Breast epithelium (tissue), 4 donors: ENCODE results near the gene TNFRSF11A. TPM values are rescaled to one million over a fixed set of nuclear protein-coding genes. Genes with fewer than 3 reads are reported as not detected.

ENCODE experiments used
- DNase-seq, 2 donors: peaks; one replicate each; pipeline ENCODE4 v3.0.0-alpha.2; 2019; ENCODE audit warnings: low spot score in 2 of 2
- H3K27ac ChIP-seq, 2 donors: fragments of 200-600 bp; sonication (generic) in 1 of 2; one replicate each; pipeline ENCODE4 v1.5.1; 2016 to 2019; ENCODE audit warnings: mild to moderate bottlenecking in 1 of 2
- H3K27me3 ChIP-seq, 2 donors: fragments of 200-600 bp; sonication (generic) in 1 of 2; one replicate each; pipeline versions ENCODE4 v1.5.1 to v1.6.0; 2017 to 2019; ENCODE audit warnings: control low read depth in 1 of 2, mild to moderate bottlenecking in 1 of 2
- H3K36me3 ChIP-seq: fragments of 200-600 bp; one replicate; pipeline ENCODE4 v1.5.1; 2019
- H3K4me1 ChIP-seq, 2 donors: fragments of 200-600 bp; sonication (generic); one replicate each; pipeline ENCODE4 v1.5.1; 2016 to 2019; ENCODE audit warnings: control low read depth in 1 of 2
- H3K4me3 ChIP-seq, 3 donors: fragments of 200-600 bp; sonication (generic); 1 replicate in 2 of 3; 2 replicates in 1 of 3; pipeline ENCODE4 v1.5.1; 2016 to 2019; ENCODE audit warnings: mild to moderate bottlenecking in 3 of 3, moderate library complexity in 2 of 3
- H3K9me3 ChIP-seq, 2 donors: fragments of 200-600 bp; sonication (generic) in 1 of 2; one replicate each; pipeline ENCODE4 v1.5.1; 2016 to 2019; ENCODE audit warnings: control low read depth in 1 of 2
- CTCF ChIP-seq, 3 donors: fragments of 450-650 bp; IDR thresholded peaks; one replicate each; pipeline ENCODE4 v1.5.1; 2016 to 2017; ENCODE audit warnings: antibody characterized with exemption in 3 of 3, mild to moderate bottlenecking in 3 of 3, moderate library complexity in 3 of 3
- POLR2A ChIP-seq: fragments of 450-650 bp; IDR thresholded peaks from one replicate; pipeline ENCODE4 v1.6.1; 2016; ENCODE audit warnings: antibody characterized with exemption, mild to moderate bottlenecking, moderate library complexity
- POLR2AphosphoS5 ChIP-seq, 3 donors: sonication (generic); formaldehyde crosslinking; IDR thresholded peaks; one replicate each; pipeline ENCODE4 v1.6.1; 2017; ENCODE audit warnings: antibody characterized with exemption in 3 of 3
- intact Hi-C: fragments of 100-400 bp; cut with DNase I; formaldehyde crosslinking; loops from one replicate; pipeline ENCODE4 v1.15.1; 2023; ENCODE audit warnings: low total_unique reads
- total RNA-seq, 3 donors: library from RNA; depleted of rRNA; stranded (reverse); fragments of >200 nt; gene quantifications; one replicate each; pipeline ENCODE4 v1.1.0, GENCODE V29; 2016

Gene TNFRSF11A
- total RNA-seq, 3 donors from 2014 or later: 4.2 to 6.4 (median 4.6) TPM

GRCh38 chr18:62325806-62326645, 916 bp downstream of the TNFRSF11A start:
- Histone ChIP-seq H3K4me1 (peaks cover 0 to 4% of the 10 kb centered on the region in 2 donors), H3K27ac (peak overlapping the region in 1 of 2 donors; percentile 18)
- TF ChIP-seq POLR2A (no peak), POLR2AphosphoS5 (IDR thresholded peaks at IDR 0.05) (no peak), CTCF (IDR thresholded peaks at IDR 0.05) (no peak)

GRCh38 chr18:62326646-62327348, 1.7 kb downstream of the TNFRSF11A start:
- intact Hi-C loops: no loop called here
- Histone ChIP-seq H3K4me1 (peaks cover 0 to 4% of the 10 kb centered on the region in 2 donors), H3K27me3 (peaks cover 2 to 20% of the 10 kb centered on the region in 2 donors), H3K27ac (no peak overlapping the region), H3K4me3 (peak overlapping the region in 2 of 3 donors; percentile 59 to 76), H3K36me3 (no peaks in the 10 kb centered on the region), H3K9me3 (no peaks in the 10 kb centered on the region)
- TF ChIP-seq CTCF (IDR thresholded peaks at IDR 0.05) (no peak), POLR2A (no peak), POLR2AphosphoS5 (IDR thresholded peaks at IDR 0.05) (no peak)
- DNase-seq: no peak

More at GRCh38 chr18:62325806-62326645, 916 bp downstream of the TNFRSF11A start:
- DNase-seq: no peak
- intact Hi-C loops: no loop called here
- no peaks in the 10 kb centered on the region for H3K36me3 ChIP-seq
- H3K4me3 ChIP-seq: peak overlapping the region; percentile 46 to 76 (median 59)
- H3K9me3 ChIP-seq: no peaks in the 10 kb centered on the region
- peaks cover 2 to 20% of the 10 kb centered on the region in 2 donors for H3K27me3 ChIP-seq

- peaks cover 2 to 20% of the 10 kb centered on the region in 2 donors for H3K27me3 ChIP-seq
- no peak overlapping the region for H3K4me3 ChIP-seq
- H3K36me3 ChIP-seq: no peaks in the 10 kb centered on the region
- peaks cover 0 to 4% of the 10 kb centered on the region in 2 donors for H3K4me1 ChIP-seq
- TF ChIP-seq POLR2A: no peak
- H3K27ac ChIP-seq: no peak overlapping the region
- no peaks in the 10 kb centered on the region for H3K9me3 ChIP-seq
- intact Hi-C loops: no loop called here
- DNase-seq: no peak
Observed at GRCh38 chr18:62327977-62328376, 2.9 kb downstream of the TNFRSF11A start.

- intact Hi-C loops: no loop called here
- no peaks in the 10 kb centered on the region for H3K9me3 ChIP-seq
- peak overlapping the region; percentile 25 to 30 for H3K27ac ChIP-seq
- no peak overlapping the region for H3K4me3 ChIP-seq
- DNase-seq: no peak
- peaks cover 2 to 20% of the 10 kb centered on the region in 2 donors for H3K27me3 ChIP-seq
- H3K36me3 ChIP-seq: no peaks in the 10 kb centered on the region
- no peak for TF ChIP-seq POLR2AphosphoS5 (IDR thresholded peaks at IDR 0.05)
- TF ChIP-seq POLR2A: no peak
- TF ChIP-seq CTCF (IDR thresholded peaks at IDR 0.05): no peak
- peaks cover 0 to 4% of the 10 kb centered on the region in 2 donors for H3K4me1 ChIP-seq
Observed at GRCh38 chr18:62328586-62329525, 3.7 kb downstream of the TNFRSF11A start.
